ENCODE measurements around the gene CHIC1. TPM values are rescaled to one million over a fixed set of nuclear protein-coding genes. Genes with fewer than 3 reads are reported as not detected.
"Not testable (repeated sequence)": the region's sequence is repeated elsewhere in the genome, so short reads cannot be mapped to it uniquely, and the experiment has no call there.

The CHIC1 gene
- 3.7 and 4.8 TPM in 2 replicates for total RNA-seq (2014; rRNA removed; shearing (Covaris generic))
- 4.5 TPM in 2 replicates for total RNA-seq (2022)
- percentile 69 among the genes with signal in this experiment for Bru-seq, nascent RNA
- BruChase-seq, experiment 1, labeled RNA remaining after a 6-hour chase: percentile 55 among the genes with signal in this experiment
- percentile 69 among the genes with signal in this experiment for BruChase-seq, experiment 2, labeled RNA remaining after a 2-hour chase
- long read RNA-seq: 0 reads

- H3K79me2 ChIP-seq (ENCODE audit: insufficient read depth, low read depth, low read length): no peaks in the 10 kb centered on the region; the same call in 1 of the 2 replicates
- ChIA-PET POLR2A (no interaction called here), CTCF (ENCODE audit: unreplicated experiment) (no interaction called here)
- BruUV-seq (replicated peaks): no TSS peak
- no peaks in the 10 kb centered on the region for H3K9me2 ChIP-seq (ENCODE audit: insufficient read depth, low read length)
- H4K20me1 ChIP-seq (ENCODE audit: insufficient read depth, low read length): no peaks in the 10 kb centered on the region
- H3K36me3 ChIP-seq (ENCODE audit: insufficient read depth, low read length): no peaks in the 10 kb centered on the region
- H3K27ac ChIP-seq (ENCODE audit: low read depth, low read length, poor library complexity, severe bottlenecking): peak within 1 kb of the TSS; percentile 67
- peak within 1 kb of the TSS; percentile 84 for H3K4me3 ChIP-seq (ENCODE audit: low read depth, low read length, poor library complexity, severe bottlenecking)
- DNase-seq (ENCODE audit: low spot score): peak; percentile 82
- peak within 1 kb of the TSS; percentile 89 for H3K4me2 ChIP-seq (ENCODE audit: low read length)
- intact Hi-C loops (cut with micrococcal nuclease; ENCODE audit: unreplicated experiment): loop anchor here (5.0 kb wide), 1 partner anchor 379 kb away; no protein-coding TSS in a partner anchor
- peak within 1 kb of the TSS; percentile 98 for H2AFZ ChIP-seq (ENCODE audit: low read length)
- peaks cover 11% of the 10 kb centered on the region for H3K4me1 ChIP-seq (ENCODE audit: insufficient read depth, low read length, poor library complexity, severe bottlenecking)
- no peak for TF ChIP-seq EZH2phosphoT487 (IDR thresholded peaks at IDR 0.05; ENCODE audit: borderline replicate concordance, low read depth, low read length)
- TF ChIP-seq CTCF (conservative IDR thresholded peaks at IDR 0.05; ENCODE audit: low read length): no peak
- no peaks in the 10 kb centered on the region for H3K9me3 ChIP-seq (ENCODE audit: low read length)
Measured at GRCh38 chrX:73562984-73563737, at the start of gene CHIC1. CHIC1 (plus strand) TSS chrX:73563197; CDS start chrX:73563285, 88 bp downstream.

- H2AFZ ChIP-seq (ENCODE audit: low read length); H3K4me3 ChIP-seq (ENCODE audit: low read depth, low read length, poor library complexity, severe bottlenecking); DNase-seq (ENCODE audit: low spot score); H3K79me2 ChIP-seq (ENCODE audit: insufficient read depth, low read depth, low read length); H3K4me1 ChIP-seq (ENCODE audit: insufficient read depth, low read length, poor library complexity, severe bottlenecking); CTCF ChIA-PET (ENCODE audit: unreplicated experiment); H3K4me2 ChIP-seq (ENCODE audit: low read length); H4K20me1 ChIP-seq (ENCODE audit: insufficient read depth, low read length); intact Hi-C loops (cut with micrococcal nuclease; ENCODE audit: unreplicated experiment); H3K36me3 ChIP-seq (ENCODE audit: insufficient read depth, low read length); H3K9me3 ChIP-seq (ENCODE audit: low read length); BruUV-seq (replicated peaks); H3K27ac ChIP-seq (ENCODE audit: low read depth, low read length, poor library complexity, severe bottlenecking); H3K9me2 ChIP-seq (ENCODE audit: insufficient read depth, low read length): not testable (repeated sequence)
- POLR2A ChIA-PET: interaction anchor here (0.6 kb wide), 1 partner anchor 268 kb away, joined by 4 read pairs; no protein-coding TSS in a partner anchor
Measured at GRCh38 chrX:73522823-73523222, 40.2 kb upstream of the CHIC1 start.

GRCh38 chrX:73524906-73525305, 38.1 kb upstream of the CHIC1 start:
- no TSS peak for BruUV-seq (replicated peaks)
- CTCF ChIA-PET (ENCODE audit: unreplicated experiment): no interaction called here
- no peak for DNase-seq (ENCODE audit: low spot score)
- H3K4me2 ChIP-seq (ENCODE audit: low read length): no peak overlapping the region
- H4K20me1 ChIP-seq (ENCODE audit: insufficient read depth, low read length): no peaks in the 10 kb centered on the region
- POLR2A ChIA-PET: no interaction called here
- H3K4me1 ChIP-seq (ENCODE audit: insufficient read depth, low read length, poor library complexity, severe bottlenecking): no peaks in the 10 kb centered on the region
- no peaks in the 10 kb centered on the region for H3K79me2 ChIP-seq (ENCODE audit: insufficient read depth, low read depth, low read length)
- H3K36me3 ChIP-seq (ENCODE audit: insufficient read depth, low read length): no peaks in the 10 kb centered on the region
- intact Hi-C loops (cut with micrococcal nuclease; ENCODE audit: unreplicated experiment): no loop called here
- H3K27ac ChIP-seq (ENCODE audit: low read depth, low read length, poor library complexity, severe bottlenecking): no peak overlapping the region
- no peak overlapping the region for H2AFZ ChIP-seq (ENCODE audit: low read length)
- TF ChIP-seq EZH2phosphoT487 (IDR thresholded peaks at IDR 0.05; ENCODE audit: borderline replicate concordance, low read depth, low read length) (no peak), CTCF (conservative IDR thresholded peaks at IDR 0.05; ENCODE audit: low read length) (no peak)
- H3K4me3 ChIP-seq (ENCODE audit: low read depth, low read length, poor library complexity, severe bottlenecking): no peak overlapping the region
- H3K9me2 ChIP-seq (ENCODE audit: insufficient read depth, low read length): no peaks in the 10 kb centered on the region
- no peaks in the 10 kb centered on the region for H3K9me3 ChIP-seq (ENCODE audit: low read length)
